ENCODE measurements around the gene B4GALT1. TPM values are rescaled to one million over a fixed set of nuclear protein-coding genes. Genes with fewer than 3 reads are reported as not detected.
"Not testable (repeated sequence)": the region's sequence is repeated elsewhere in the genome, so short reads cannot be mapped to it uniquely, and the experiment has no call there.

The B4GALT1 gene
- polyA plus RNA-seq, 1 donor: 34.5 TPM

DNA sequence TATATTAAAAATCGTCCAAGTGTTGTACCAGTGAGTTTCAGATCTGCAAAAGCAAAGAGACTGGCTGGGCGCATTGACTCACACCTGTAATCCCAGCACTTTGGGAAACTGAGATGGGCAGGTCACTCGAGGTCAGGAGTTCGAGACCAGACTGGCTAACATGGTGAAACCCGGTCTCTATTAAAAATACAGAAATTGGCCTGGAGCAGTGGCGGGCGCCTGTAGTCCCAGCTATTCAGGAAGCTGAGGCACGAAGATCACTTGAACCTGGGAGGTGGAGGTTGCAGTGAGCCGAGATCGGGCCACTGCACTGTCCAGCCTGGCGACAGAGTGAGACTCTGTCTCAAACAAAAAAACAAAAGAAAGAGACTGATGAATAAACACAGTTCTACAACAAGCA lies 18.3 kb upstream of the B4GALT1 start:
- no peak for DNase-seq (ENCODE audit: low read depth)

DNA sequence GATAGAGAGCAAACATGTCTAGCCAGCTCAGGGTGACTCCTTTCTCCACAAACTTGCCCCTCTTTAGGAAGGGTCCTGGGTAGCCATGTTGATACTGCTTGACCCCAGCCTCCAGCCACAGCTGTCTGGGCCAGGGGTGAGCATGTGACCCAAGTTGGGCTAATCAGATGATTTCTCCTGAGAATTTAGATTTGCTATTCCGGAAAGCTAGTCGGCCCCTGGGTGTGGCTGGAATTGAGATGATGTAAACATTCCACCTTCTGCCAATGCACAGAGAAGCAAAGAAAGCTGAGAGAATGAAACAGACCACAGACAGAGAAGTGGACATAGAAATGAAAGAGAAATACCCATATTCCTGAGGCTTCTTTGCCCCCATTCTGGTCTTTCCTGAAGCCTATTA lies 17.8 kb upstream of the B4GALT1 start:
- DNase-seq (ENCODE audit: low read depth): no peak

DNA sequence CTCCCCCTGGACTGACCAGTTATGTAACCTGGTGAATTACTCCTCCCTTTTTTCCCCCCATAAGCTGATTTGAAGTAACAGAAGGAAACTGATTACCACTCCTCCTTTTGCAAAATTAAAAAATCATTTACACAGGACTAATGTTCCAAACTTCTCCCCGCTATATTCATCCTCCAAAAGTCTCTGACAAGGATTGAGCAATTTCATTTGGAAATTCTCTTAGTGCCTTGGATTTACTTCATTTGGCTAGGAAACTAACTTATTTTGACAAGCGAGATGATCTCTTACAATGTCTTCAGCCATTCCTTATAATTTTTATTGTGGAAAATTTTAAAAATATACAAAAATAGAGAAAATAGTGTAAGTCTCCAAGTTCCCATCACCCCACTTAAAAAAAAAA lies 15.4 kb upstream of the B4GALT1 start:
- DNase-seq (ENCODE audit: low read depth): no peak

DNA sequence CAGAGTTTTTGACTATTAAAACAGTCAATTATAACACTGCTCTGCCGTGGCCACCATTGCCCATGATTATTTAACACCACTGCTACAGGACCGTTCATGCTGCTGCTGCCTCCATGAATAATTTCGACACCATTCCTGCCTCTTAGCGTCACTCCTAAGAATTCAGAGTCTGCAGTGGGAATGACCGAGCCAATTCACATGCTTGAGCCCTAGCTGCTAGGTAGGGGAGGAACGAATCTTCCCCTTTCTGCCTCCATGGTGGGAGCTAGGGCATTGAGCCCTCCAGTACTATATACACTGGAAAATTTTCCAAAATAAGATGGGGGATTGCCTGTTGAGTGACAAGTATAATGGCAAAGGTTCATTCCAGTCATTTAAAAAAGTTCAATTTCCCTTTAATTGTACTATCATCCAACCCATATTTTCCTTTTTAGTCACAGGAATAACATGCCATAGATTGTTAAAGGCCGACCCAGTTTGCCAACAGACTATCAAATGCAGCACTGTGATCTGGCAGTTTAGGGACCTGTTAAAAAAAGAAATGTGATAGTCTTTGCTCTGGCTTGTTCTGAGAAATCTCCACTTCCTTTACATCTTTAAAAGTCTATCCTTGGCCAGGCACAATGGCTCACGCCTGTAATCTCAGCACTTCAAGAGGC lies 13.5 kb upstream of the B4GALT1 start:
- no peak for DNase-seq (ENCODE audit: low read depth)

DNA sequence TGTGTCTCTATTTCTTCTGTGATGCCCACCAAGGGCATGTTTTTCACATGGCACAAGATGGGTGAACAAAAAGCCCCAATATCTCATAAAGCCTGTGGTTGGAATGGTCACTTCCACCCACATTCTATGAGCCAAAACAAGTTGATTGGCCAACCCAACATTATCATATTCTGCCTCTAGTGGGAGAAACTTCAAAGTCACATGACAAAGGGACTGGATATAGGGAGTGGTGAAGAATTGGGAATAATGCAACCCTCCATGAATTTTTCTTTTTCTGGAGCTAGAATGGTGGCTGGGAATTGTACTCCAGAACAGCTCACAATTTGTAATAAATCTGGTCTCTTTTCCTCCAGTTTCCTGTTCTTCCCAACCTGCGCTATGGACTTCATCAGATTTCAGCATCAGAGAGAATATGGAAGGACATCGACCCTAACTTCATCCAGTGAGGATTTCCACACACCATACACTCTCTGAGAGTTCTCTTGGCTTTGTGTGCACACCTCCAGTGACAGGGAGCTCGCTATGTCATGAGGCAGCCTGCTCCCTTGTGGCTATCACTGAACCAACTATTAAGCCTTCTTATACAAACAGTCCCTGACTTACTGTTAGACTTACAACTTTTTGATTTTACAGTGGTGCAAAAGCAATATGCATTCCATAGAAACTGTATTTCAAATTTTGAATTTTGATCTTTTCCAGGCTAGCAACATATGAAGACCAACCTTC lies 12.0 kb upstream of the B4GALT1 start:
- no peak for DNase-seq (ENCODE audit: low read depth)

DNA sequence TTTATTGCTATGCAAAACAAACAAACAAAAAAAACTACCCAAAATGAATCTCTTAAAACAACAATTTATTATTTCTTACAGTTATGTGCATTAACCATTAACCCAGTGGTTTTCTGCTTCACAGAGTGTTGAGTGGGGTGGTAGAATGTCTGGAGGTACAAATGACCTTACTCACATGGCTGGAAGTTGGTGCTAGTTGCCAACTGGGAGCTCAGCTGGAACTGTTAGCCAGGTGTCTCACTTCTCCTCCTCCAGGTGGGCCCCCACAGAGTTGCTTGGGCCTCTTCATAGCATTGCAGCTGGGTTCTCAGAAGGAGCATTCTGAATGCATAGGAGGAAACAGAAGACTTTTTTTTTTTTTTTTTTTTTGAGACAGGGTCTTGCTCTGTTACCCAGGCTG lies 10.5 kb upstream of the B4GALT1 start:
- no peak for DNase-seq (ENCODE audit: low read depth)

DNA sequence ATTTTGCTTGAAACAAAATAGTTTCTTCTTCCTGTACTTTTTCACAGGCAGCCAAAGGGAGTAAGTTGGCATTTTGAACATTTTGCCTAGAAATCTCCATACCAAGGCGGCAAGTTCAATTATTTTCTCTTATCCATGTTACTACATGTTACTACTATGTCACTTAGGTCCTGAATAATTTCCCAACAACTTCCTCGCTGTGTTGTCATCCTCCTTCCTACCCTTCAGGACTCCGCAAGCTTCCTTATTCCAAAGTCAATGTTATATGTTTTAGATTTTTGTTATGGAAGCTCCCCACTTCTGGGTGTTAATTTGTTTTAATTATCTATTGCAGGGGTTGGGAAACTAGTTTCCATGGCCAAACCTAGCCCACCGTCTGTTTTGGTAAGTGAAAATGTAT lies 9.9 kb upstream of the B4GALT1 start:
- no peak for DNase-seq (ENCODE audit: low read depth)

DNA sequence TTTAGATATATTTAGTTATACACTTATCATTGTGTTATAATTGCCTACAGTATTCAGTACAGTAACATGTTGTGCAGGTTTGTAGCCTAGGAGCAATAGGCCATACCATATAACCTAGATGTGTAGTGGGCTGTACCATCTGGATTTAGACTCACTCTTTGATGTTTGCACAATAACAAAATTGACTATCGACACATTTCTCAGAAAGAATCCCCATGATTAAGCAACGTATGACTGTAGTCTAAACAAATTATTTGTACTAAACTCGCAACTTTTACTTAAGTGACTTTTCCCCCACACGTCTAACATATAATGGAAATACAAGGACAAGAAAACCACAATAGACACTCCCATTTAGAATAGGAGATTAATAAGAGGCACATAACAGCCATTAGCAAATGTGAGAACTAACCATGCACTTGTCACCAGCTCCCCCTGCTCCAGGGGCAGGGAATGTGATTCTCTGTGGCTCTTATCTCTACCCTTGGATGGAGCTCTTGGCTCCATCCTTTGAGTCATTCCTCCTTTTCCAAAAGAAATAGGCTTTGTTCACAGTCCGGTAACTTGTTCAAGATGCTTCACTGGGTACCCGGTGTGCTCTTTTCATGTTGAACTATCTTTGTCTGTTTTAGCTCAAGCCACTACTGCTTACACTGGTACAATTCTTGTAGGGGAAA lies 8.7 kb upstream of the B4GALT1 start:
- no peak for DNase-seq (ENCODE audit: low read depth)

DNA sequence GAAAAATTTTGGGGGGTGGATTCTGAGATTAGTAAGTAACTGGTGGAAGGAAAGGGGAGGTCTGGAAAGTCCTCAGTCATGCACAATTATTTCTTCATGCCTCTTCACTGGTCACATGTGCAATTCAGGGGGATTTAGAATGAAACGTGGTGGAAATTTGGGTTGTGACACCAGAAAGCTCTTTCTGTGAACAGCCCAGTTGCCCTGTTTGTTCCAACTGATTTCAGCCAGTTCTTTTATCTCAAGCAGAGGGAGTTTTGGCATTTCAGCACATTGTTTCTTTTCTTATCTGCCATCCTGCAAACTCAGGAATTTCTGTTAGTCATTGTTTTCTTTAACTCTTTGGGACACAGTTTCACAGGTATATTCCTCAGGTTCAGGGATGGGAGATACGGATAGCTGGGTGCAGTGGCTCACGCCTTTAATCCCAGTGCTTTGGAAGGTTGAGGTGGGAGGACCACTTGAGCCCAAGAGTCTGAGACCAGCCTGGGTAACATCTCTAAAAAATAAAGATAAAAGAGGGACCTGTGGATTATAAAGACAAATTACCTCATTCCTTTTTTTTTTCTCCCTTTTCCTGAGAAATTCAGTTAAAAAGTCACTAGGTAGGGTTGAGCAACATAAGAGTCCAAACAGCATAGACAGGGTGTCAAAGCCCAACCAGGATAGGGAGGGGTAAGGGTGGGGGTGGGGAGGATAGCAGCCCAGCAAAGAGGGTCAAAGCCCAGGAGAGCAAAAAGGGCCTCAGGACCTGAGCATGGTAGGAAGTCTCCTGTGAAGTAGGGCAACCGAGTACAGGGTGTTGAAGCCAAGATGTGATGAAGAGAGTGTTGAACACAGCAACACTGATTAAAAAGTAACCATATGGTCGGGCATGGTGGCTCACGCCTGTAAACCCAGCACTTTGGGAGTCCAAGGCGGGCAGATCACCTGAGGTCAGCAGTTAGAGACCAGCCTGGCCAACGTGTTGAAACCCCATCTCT lies 5.4 kb upstream of the B4GALT1 start:
- DNase-seq (ENCODE audit: low read depth): no peak

DNA sequence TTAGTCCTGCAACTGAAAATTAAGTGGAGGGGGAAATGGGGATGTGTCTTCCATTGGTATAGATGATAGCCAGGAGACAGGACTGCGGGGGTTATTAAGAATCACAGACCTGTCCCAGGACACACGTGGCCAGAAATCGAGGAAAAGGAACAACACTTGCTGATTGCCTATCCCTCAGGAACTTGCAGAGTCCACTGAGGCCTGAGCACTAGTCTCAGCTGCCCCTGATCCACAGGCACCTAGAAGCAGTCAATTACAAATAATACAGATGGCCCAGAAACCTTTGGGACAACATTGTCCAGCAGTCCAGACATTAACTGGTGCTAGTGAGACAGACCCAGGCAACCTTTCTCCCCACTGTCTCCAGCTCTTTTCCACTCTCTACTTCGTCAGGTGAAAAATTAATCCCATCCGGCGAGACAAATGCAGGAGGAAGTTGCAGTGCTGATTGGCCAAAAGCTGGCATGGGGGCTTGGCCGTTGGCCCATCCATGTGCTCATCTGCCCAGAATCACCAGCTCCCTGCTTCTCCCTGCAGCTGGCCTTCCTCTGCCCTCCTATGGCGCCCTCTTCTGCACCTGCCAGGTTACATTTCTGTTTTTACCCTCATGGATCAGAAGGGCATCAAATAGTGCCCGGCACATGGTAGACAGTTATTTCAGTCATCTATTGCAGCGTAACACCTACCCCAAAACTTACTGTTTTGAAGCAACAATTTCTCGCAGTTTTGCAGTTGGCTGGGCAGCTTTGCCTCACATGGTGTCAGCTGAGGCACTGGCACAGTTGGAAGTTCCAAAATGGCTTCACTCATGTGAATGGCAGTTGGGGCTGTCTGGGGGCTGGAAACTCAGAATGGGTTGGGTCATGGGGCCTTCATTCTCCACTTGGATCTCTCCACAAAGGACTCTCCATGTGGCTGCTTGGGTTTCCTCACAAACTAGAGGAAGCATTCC lies 3.6 kb upstream of the B4GALT1 start:
- DNase-seq (ENCODE audit: low read depth): no peak

DNA sequence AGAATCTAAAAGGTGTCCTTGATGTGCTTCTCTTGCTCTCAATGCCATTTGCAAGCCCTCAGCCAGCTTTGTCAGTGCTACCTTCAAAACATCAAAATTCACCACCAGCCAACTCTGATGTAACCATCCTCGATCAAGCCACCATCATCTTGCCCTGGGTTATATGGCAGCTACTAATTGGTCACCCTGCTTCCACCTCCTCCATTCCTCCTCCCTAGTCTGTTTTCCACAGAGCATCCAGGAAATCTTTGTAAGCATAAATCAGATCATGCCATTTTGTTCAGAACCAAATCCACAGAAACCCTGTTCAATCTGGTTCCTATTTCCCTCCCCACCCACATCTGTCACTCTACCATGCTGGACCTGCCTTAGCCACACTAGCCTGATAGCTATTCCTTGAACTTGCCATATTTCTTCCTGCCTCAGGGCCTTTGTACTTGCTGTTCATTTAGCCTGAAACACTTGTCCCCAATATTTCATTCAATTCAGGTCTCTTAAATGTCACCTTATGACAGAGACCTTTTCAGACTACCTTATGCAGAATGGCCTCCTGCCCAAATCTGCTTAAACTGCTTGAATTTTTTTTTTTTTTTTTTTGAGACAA lies 1.9 kb upstream of the B4GALT1 start:
- DNase-seq (ENCODE audit: low read depth): no peak

DNA sequence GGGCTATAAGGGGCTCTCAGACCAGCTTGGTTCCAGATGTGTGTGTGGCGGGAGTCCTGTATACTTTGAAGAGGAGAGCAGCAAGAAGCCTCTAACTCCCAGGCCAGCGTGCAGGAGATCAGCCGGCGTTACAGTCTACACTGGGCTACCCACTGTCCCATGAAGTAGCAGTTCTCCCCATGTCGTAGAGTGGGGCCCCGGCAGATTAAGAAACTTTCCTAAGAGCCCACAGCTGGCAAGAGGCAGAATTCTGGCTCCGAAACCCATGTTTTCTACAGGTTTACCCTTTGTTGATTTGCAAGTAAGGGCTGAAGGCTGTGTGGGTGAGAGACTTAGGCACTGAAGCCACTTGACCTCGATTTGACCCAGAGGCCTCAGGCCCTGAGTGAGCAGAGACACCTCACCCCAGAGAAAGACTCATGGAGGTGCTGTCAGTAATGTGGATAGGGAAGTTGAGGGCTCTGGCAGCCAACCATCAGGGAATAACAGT lies 881 bp upstream of the B4GALT1 start:
- no peak for DNase-seq (ENCODE audit: low read depth)

DNA sequence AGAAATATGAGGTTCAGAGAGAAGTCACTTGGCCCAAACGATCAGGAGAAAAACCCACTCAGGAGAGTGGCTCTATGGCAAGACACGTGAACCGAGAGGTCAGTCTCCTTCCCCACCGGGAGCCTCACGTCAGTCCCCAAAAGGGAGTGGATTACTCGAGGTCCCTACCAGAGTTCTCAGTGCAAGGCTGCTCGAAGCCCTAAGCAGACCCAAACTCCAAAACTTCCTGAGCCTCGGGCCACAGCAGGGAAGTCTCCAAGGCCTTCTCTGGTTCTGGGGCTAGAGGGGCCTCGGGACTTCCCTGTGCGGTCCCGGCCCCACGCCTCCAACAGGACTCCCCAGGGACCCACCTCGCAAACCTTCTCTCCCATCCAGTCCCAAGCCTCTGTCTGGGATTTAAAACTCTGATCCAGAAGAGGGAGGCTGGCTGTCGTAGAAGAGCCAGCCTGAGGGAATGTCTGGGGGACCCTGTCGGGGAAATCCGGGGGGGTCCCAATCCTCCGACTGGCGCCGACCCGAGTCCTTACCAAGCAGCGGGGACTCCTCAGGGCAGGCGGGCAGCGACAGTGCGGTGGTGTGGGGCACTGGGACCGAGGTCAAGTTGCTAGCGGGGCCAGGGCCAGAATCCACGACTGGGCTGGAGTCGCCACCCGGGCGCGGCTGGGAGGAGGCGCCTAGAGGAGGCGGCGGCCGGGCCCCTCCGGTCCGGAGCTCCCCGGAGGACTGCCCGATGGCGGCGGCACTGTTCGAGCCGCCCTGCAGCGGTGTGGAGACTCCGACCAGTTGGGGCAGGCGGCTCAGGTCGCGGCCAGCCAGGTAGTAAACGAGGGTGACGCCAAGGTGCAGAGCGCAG lies 679 bp downstream of the B4GALT1 start:
- no peak for DNase-seq (ENCODE audit: low read depth)

DNA sequence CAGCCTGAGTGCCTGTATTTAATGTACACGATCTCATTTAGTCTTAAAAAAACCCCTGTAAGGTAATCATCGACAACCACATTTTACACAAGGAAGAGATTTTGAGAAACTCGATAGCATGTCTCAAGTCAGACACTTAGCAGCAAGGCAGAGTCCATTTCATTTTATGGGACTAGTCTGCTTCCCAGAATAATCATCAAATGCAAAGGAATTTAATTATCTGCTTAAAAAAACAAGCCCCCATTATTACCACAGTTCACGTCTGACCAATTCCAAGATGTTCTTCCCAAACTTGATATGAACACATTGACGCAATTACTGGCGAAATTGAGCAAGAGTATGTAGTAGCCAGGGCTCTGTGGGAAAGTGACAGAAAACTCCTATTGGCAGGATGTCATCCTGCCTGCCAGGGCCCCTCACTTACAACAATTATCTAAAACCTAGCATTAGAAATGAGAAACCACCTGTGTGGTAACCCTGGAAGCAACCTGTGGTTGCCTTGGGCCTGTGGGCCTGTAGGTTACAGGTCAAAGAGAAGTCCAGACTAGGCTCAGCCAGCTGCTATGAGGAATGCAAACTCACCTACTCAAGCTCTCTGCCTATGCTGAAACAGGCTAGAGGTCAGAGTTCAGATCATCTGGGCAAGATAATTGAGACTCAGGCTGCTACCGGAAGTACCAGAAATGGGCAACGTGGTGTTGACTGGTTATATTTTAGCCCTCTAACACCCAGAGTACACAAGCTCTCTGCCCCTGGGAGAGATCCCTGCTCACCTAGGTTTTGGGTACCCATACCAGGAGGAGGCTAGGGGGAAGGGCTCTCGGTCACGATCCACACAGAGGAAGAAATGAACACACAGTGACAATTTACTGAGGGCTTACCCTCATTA lies 1.6 kb downstream of the B4GALT1 start:
- DNase-seq (ENCODE audit: low read depth): no peak

DNA sequence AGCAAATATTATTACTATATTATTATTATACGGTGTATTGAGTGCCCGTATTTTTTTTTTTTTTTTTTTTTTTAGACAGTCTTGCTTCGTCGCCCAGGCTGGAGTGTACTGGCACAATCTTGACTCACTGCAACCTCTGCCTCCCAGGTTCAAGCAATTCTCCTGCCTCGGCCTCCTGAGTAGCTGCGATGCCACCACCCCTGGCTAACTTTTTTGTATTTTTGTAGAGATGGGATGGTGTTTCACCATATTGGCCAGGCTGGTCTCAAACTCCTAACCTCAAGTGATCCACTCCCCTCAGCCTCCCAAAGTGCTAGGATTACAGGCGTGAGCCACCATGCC lies 2.2 kb downstream of the B4GALT1 start:
- not testable (repeated sequence) for DNase-seq (ENCODE audit: low read depth)

DNA sequence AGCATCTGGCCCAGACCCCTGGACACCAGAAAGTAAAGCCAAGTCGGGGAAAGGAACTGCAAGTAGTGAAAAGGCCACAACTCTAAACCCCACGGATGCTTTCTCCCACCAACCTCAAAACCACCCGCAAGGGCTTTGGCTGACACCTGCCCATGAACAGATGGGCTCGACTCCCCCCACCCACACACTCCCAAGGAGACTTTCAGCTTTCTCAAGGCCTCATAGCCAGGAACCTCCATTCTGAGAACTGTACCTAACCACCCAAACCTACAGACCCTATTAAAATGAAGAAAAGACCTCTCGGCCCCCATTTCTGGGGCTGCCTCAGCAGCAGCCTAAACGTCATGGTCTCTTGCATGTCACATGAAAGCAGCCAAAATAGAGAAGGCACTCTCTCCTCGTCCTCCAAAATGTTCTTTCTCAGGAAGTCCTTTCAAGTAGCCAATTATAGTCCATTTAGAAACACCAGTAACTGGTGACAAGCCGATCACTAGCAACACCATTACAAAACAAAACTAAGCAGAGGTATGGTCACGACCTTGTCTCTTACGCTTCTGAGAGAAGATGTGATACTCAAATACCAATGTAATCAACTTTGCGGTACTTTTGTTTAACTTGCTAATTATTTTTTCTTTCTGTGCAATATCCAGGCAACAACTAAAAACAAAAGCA lies 2.9 kb downstream of the B4GALT1 start:
- DNase-seq (ENCODE audit: low read depth): no peak

DNA sequence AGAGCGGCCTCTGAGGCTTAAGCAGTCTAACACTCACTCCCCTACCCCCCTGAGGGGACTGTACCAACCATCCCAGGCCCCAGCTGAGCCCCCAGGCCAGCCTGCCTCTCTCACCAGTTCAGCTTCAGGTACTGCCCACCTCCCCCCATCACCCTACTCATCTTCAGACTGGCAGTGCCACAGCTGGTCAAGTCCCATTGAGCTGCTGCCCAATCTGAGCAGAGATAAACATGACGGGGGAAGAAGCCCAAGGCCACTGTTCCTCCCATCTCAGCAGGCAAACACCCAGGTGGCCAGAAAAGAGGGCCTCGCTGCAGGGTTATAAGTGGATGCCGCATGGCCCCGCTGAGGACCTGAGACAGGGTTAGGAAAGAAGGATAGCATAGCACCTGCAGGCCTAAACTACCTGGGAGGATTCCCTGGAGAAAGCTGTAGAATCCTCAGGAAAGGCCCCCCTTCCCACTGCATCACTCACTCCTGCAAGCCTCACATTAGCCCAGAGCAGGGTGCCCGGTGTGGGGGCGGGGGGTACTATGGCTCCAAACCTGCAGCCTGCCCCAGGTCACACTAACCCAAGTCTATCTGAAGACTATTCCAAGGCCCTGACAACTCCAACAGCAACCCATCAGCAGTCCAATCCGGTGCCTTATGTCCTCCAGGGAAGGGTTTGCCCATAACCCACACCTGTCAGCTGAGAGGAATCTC lies 3.6 kb downstream of the B4GALT1 start:
- no peak for DNase-seq (ENCODE audit: low read depth)

Measured in forelimb muscle (tissue), 1 donor.